ENCODE measurements around the gene FUT8.

DNA sequence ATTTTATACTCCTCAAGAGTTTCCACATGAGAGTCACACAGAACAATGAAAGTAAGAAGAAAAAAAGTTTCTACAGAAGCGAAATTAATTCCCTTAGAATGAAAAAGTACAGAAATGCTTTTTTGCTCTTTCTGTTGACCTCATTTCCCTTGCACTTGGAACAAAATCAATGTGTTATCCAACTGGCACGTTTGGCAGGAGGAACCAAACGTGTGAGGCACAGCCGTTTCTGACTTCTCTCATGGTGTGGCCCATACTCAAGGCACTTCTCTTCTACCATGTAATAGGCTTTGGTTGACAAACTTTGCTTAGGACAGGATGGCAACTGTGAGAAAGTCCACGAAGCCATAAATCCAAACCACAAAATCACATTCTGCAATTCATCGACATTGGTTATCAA is 297.0 kb downstream of the FUT8 start:
- TF ChIP-seq YY1 (IDR thresholded peaks at IDR 0.05; ENCODE audit: low read depth) (no peak), TEAD4 (IDR thresholded peaks at IDR 0.05; ENCODE audit: borderline replicate concordance, insufficient read depth) (no peak), POLR2AphosphoS5 (IDR thresholded peaks at IDR 0.05; ENCODE audit: low read depth, low read length) (no peak), FOXM1 (IDR thresholded peaks at IDR 0.05; ENCODE audit: low read depth) (no peak), EZH2phosphoT487 (IDR thresholded peaks at IDR 0.05; ENCODE audit: borderline replicate concordance, low read depth) (no peak), GABPA (IDR thresholded peaks at IDR 0.05; ENCODE audit: low read depth) (no peak), RXRA (IDR thresholded peaks at IDR 0.05; ENCODE audit: borderline replicate concordance, low read depth) (no peak), CHD2 (IDR thresholded peaks at IDR 0.05; ENCODE audit: low read length, partially characterized antibody) (no peak)
- TF ChIP-seq, protein P1, sequence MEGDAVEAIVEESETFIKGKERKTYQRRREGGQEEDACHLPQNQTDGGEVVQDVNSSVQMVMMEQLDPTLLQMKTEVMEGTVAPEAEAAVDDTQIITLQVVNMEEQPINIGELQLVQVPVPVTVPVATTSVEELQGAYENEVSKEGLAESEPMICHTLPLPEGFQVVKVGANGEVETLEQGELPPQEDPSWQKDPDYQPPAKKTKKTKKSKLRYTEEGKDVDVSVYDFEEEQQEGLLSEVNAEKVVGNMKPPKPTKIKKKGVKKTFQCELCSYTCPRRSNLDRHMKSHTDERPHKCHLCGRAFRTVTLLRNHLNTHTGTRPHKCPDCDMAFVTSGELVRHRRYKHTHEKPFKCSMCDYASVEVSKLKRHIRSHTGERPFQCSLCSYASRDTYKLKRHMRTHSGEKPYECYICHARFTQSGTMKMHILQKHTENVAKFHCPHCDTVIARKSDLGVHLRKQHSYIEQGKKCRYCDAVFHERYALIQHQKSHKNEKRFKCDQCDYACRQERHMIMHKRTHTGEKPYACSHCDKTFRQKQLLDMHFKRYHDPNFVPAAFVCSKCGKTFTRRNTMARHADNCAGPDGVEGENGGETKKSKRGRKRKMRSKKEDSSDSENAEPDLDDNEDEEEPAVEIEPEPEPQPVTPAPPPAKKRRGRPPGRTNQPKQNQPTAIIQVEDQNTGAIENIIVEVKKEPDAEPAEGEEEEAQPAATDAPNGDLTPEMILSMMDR (IDR thresholded peaks at IDR 0.05), result no peak
